ENCODE results near the gene TRIM17. TPM values are rescaled to one million over a fixed set of nuclear protein-coding genes. Genes with fewer than 3 reads are reported as not detected.

Gene TRIM17
- total RNA-seq, 2 donors from 2014 or later = 0.47 to 2.0 TPM

DNA sequence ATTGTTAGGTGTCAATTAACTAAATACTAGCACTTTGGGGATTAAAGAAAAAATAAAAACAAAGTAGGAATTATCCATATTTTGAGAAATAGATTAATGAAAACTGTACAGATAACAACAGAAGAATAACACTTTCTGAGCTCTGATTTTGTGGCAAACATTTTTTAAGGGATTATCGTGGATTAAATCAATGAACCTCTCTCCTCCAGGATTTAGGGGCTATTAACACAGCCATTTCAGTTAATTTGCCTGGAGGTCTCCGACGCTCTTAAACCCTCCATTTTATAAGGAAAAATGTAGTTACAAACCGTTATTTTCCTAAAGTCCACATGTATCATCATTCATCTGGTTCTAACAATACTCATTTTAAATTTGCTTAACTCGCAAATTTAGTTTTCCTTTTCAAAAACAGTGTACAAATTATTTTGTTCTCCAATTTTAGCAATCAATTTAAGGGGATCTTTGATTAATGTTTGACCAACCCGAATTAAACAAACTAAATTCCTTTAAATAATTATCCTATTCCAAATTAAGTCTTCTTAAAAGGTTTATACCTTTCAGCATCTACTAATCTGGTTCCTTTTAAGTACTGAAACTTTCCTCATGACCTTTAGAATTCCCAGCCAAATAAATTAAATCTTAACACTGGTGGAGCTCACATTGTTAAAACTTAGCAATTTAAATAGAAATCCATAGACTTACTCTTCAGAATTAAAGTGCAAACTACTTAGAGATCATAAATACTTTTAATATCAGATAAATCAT, 39.8 kb upstream of the TRIM17 start:
- peaks cover 32% of the 10 kb centered on the region for H3K4me1 Mint-ChIP-seq

DNA sequence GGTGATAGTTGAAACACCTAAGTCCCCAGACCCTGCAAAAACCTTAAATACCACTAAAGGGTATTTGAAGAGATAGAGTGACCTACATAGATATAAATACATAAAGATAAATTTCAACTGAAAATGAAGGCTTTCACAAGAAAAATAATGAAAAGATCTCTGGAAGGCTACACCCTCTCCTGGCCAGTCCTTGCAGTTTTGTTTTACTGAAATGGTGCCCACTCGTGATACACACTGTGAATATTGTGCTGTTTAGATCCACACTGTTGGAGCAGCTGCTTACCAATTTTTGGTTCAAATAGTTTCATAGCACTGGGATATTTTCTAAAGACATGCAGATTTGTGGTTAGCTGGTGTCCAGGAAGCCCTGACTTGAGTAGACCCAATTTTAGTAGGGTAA, 39.1 kb upstream of the TRIM17 start:
- H3K4me1 Mint-ChIP-seq = peaks cover 30% of the 10 kb centered on the region
- peaks cover 5% of the 10 kb centered on the region for H3K27me3 Mint-ChIP-seq
- DNase-seq = no peak
- no peak overlapping the region for H3K4me3 Mint-ChIP-seq
- peaks cover 2% of the 10 kb centered on the region for H3K36me3 Mint-ChIP-seq (ENCODE audit: low read depth)
- H3K27ac Mint-ChIP-seq = no peak overlapping the region
- no peaks in the 10 kb centered on the region for H3K9me3 ChIP-seq (ENCODE audit: control insufficient read depth, low read length, poor library complexity, severe bottlenecking)
- no peak for ATAC-seq

More for the DNA sequence above, 39.8 kb upstream of the TRIM17 start:
- no peak for DNase-seq
- no peaks in the 10 kb centered on the region for H3K9me3 ChIP-seq (ENCODE audit: control insufficient read depth, low read length, poor library complexity, severe bottlenecking)
- Mint-ChIP-seq H3K4me3 (peak overlapping the region; percentile 97), H3K27ac (peak overlapping the region; percentile 99), H3K27me3 (peaks cover 5% of the 10 kb centered on the region), H3K36me3 (ENCODE audit: low read depth) (peaks cover 2% of the 10 kb centered on the region)
- no peak for ATAC-seq

DNA sequence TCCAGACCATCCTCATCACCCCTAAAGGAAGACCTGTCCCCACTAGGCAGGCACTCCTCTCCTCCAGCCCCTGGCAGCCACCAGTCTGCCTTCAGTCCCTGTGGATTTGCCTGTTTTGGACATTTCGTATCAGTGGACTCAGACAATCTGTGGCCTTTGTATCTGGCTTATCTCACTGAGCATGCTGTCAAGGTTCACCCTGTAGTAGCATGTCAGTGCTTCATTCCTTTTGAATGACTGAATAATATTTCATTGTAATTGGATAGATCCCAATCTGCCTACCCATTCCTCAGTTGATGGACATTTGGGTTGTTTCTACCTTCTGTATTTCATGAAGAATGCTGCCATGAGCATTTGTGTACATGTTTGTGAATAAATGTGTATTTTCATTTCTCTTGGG, 37.6 kb upstream of the TRIM17 start:
- H3K4me3 Mint-ChIP-seq = no peak overlapping the region
- H3K27ac Mint-ChIP-seq = no peak overlapping the region
- DNase-seq (no peak), ATAC-seq (no peak)
- H3K36me3 Mint-ChIP-seq (ENCODE audit: low read depth) = peaks cover 2% of the 10 kb centered on the region
- no peaks in the 10 kb centered on the region for H3K9me3 ChIP-seq (ENCODE audit: control insufficient read depth, low read length, poor library complexity, severe bottlenecking)
- peaks cover 5% of the 10 kb centered on the region for H3K27me3 Mint-ChIP-seq
- H3K4me1 Mint-ChIP-seq = peaks cover 28% of the 10 kb centered on the region

GRCh38 chr1:228453614-228454013, 37.0 kb upstream of the TRIM17 start:
- no peak overlapping the region for H3K27ac Mint-ChIP-seq
- H3K4me3 Mint-ChIP-seq = no peak overlapping the region
- ATAC-seq = no peak
- H3K27me3 Mint-ChIP-seq = peaks cover 5% of the 10 kb centered on the region
- peaks cover 2% of the 10 kb centered on the region for H3K36me3 Mint-ChIP-seq (ENCODE audit: low read depth)
- H3K9me3 ChIP-seq (ENCODE audit: control insufficient read depth, low read length, poor library complexity, severe bottlenecking) = no peaks in the 10 kb centered on the region
- no peak for DNase-seq
- peaks cover 27% of the 10 kb centered on the region for H3K4me1 Mint-ChIP-seq

- H3K4me3 Mint-ChIP-seq = no peak overlapping the region
- DNase-seq = no peak
- H3K4me1 Mint-ChIP-seq = peaks cover 22% of the 10 kb centered on the region
- ATAC-seq = no peak
- H3K36me3 Mint-ChIP-seq (ENCODE audit: low read depth) = peaks cover 2% of the 10 kb centered on the region
- no peaks in the 10 kb centered on the region for H3K9me3 ChIP-seq (ENCODE audit: control insufficient read depth, low read length, poor library complexity, severe bottlenecking)
- H3K27ac Mint-ChIP-seq = peak overlapping the region; percentile 57
- H3K27me3 Mint-ChIP-seq = peaks cover 5% of the 10 kb centered on the region
Measured at GRCh38 chr1:228453022-228453560, 36.4 kb upstream of the TRIM17 start.

DNA sequence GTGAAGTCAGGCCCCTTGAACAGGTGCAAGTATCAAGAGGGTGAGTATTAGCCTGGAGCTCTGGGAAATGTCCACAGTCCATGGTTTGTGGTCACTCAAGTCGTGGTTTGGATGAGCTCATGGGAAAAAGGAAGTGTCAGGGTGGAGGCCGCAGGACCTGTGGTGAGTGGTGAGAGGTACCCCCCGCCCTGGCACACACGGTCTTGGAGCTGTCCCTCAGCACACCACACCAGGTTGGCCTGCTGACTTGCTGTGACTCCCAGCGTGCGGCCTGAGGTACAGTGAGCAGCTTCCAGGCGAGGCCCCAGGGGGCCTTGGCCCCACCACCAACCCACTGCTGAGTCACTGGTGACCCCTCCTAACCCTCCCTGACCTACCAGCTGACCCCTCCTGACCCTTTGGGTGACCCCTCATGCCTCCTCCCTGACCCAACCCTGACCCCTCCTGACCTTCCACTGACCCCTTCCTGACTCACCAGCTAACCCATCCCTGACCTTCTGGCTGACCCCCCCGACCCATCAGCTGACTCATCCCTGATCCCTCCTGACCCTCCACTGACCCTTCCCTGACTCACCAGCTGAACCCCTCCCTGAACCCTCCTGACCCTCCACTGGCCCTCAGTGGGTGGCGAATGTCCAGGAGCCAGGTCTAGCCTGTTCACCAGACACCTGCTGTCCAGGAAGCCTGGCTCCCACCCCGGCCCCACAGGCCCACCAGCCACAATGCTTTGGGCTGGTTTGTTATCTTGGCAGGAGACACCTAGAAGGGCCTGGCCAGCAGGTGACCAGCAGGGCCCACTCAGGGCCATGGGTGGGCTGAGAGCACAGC, 35.7 kb upstream of the TRIM17 start:
- ATAC-seq (no peak), DNase-seq (no peak)
- Mint-ChIP-seq H3K4me1 (peaks cover 17% of the 10 kb centered on the region), H3K27me3 (peaks cover 11% of the 10 kb centered on the region), H3K4me3 (no peak overlapping the region), H3K27ac (peak overlapping the region; percentile 57), H3K36me3 (ENCODE audit: low read depth) (peaks cover 2% of the 10 kb centered on the region)
- H3K9me3 ChIP-seq (ENCODE audit: control insufficient read depth, low read length, poor library complexity, severe bottlenecking) = no peaks in the 10 kb centered on the region

GRCh38 chr1:228450200-228450599, 33.5 kb upstream of the TRIM17 start:
- Mint-ChIP-seq H3K27ac (no peak overlapping the region), H3K4me1 (peaks cover 22% of the 10 kb centered on the region), H3K36me3 (ENCODE audit: low read depth) (no peaks in the 10 kb centered on the region), H3K27me3 (peaks cover 31% of the 10 kb centered on the region), H3K4me3 (no peak overlapping the region)
- DNase-seq (no peak), ATAC-seq (no peak)
- H3K9me3 ChIP-seq (ENCODE audit: control insufficient read depth, low read length, poor library complexity, severe bottlenecking) = no peaks in the 10 kb centered on the region

GRCh38 chr1:228448372-228448771, 31.7 kb upstream of the TRIM17 start:
- no peak for DNase-seq
- ATAC-seq = no peak
- H3K4me3 Mint-ChIP-seq = no peak overlapping the region
- no peak overlapping the region for H3K27ac Mint-ChIP-seq
- no peaks in the 10 kb centered on the region for H3K9me3 ChIP-seq (ENCODE audit: control insufficient read depth, low read length, poor library complexity, severe bottlenecking)
- H3K4me1 Mint-ChIP-seq = peaks cover 18% of the 10 kb centered on the region
- H3K36me3 Mint-ChIP-seq (ENCODE audit: low read depth) = no peaks in the 10 kb centered on the region
- H3K27me3 Mint-ChIP-seq = peaks cover 49% of the 10 kb centered on the region

DNA sequence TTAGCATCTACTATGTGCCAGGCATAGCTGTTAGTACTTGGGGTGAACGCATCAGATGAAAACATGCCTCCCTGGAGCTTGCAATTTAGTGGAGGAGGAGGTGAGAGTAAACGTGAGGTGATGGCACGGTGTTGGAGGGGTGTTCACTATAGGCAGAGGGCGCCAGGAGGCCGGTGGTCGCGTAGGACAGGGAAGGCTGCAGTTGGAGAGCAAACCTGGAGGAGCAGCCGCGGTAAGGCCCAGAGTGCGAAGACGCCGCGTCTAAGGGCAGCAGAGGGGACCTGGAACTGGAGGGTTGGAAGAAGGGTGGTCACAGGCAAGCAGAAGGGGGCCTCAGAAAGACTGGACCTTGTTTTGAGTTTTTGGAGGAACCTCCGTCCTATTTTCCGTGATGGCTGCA, 30.2 kb upstream of the TRIM17 start:
- Mint-ChIP-seq H3K4me3 (peak overlapping the region; percentile 39), H3K27ac (no peak overlapping the region), H3K4me1 (peaks cover 15% of the 10 kb centered on the region), H3K36me3 (ENCODE audit: low read depth) (no peaks in the 10 kb centered on the region), H3K27me3 (peaks cover 64% of the 10 kb centered on the region)
- H3K9me3 ChIP-seq (ENCODE audit: control insufficient read depth, low read length, poor library complexity, severe bottlenecking) = no peaks in the 10 kb centered on the region
- ATAC-seq (no peak), DNase-seq (no peak)

DNA sequence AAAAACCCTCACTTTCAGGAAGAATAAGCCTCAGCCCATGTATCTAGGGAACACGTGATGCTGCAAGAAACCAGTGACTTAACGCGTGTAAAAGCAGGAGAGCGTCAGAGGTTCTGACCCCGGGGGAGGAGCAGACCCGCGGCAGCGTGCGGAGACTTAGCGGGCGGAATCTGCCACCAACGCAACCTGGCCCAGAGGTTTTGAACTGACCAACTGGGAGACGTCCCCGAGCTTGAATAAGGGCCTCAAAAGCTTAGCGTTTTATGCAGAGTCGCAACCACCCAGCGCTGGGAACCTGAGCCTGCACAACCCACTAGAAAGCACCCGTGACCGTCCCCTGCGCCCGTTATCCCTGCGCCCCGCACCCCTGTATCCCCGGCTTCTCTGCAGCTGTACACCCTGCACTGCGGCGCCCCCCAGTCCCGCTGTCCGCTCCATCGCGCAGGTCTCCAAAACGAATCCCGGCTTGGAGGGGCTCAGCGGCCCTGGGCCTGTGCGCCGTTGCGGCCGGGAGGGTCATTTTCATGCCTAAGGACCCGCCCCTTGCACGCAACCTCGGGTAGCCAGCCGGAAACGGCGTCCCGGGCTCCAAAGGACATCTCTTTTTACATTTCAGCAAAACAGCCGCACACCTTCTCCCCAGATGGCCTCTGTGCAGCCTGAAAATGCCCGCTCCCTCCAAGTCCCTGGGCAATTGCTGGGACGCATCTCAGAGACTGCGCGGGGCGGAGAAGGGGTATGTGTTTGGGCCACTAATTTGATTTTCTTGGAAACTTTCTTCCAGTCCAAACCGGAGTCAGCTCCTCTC, 29.4 kb upstream of the TRIM17 start:
- no peak for DNase-seq
- peak; percentile 74 for ATAC-seq
- Mint-ChIP-seq H3K27ac (peak overlapping the region; percentile 37), H3K4me1 (peaks cover 15% of the 10 kb centered on the region), H3K27me3 (peaks cover 72% of the 10 kb centered on the region), H3K4me3 (peak overlapping the region; percentile 84), H3K36me3 (ENCODE audit: low read depth) (no peaks in the 10 kb centered on the region)
- no peaks in the 10 kb centered on the region for H3K9me3 ChIP-seq (ENCODE audit: control insufficient read depth, low read length, poor library complexity, severe bottlenecking)

DNA sequence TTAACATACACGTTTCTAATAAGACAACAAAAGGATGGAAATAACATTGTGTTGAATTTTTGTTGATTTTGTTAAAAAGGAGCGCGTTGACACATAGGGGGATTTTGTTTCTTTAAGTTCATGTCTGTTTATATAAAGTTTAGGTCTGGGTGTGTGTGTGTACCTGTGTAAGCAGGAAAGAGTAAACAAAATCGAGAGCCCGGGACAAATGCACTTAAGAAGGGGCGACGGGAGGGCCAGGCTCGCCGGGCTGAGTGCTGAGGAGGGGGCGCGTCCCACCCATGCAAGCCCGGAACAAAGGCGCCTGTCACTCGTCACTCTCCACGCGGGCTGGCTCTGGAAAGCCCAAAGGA, 28.8 kb upstream of the TRIM17 start:
- Mint-ChIP-seq H3K27ac (peak overlapping the region; percentile 37), H3K27me3 (peaks cover 72% of the 10 kb centered on the region), H3K4me3 (peak overlapping the region; percentile 84), H3K36me3 (ENCODE audit: low read depth) (no peaks in the 10 kb centered on the region), H3K4me1 (peaks cover 15% of the 10 kb centered on the region)
- ATAC-seq = peak; percentile 14
- DNase-seq = no peak
- H3K9me3 ChIP-seq (ENCODE audit: control insufficient read depth, low read length, poor library complexity, severe bottlenecking) = no peaks in the 10 kb centered on the region

DNA sequence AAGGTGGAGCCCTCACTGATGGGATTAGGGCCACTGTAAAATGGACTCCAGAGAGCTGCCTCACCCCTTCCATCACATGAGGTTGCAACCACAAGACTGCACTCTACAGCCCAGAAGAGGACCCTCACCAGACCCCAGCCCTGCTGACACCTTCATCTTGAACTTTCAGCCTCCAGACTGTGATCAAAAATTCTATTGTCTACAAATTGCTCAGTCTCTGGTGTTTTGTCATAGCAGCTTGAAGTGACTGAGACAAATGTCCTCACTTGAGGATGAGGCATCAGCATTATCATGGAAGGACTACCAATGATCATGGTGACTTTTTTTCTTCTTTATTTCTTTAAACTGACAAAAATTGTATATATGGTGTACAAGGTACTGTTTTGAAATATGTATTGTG, 26.7 kb upstream of the TRIM17 start:
- Mint-ChIP-seq H3K36me3 (ENCODE audit: low read depth) (no peaks in the 10 kb centered on the region), H3K27me3 (peaks cover 77% of the 10 kb centered on the region)
- no peak for ATAC-seq

More for the DNA sequence above, 26.7 kb upstream of the TRIM17 start:
- H3K4me3 Mint-ChIP-seq = no peak overlapping the region
- no peak for DNase-seq
- no peak overlapping the region for H3K27ac Mint-ChIP-seq
- peaks cover 21% of the 10 kb centered on the region for H3K4me1 Mint-ChIP-seq
- no peaks in the 10 kb centered on the region for H3K9me3 ChIP-seq (ENCODE audit: control insufficient read depth, low read length, poor library complexity, severe bottlenecking)

Measured in T-helper 17 cell (primary cell).